SK-N-SH (cell line): ENCODE results near the gene SHPK. TPM values are rescaled to one million over a fixed set of nuclear protein-coding genes. Genes with fewer than 3 reads are reported as not detected.

ENCODE experiments used
- CTCF ChIA-PET: fragments of 300-600, 350-600 bp; formaldehyde crosslinking; extraction: SDS; loops from one replicate; lab custom pipeline; 2021; lab: Yijun Ruan, JAX
- POLR2A ChIA-PET: fragments of 350-600 bp; sonication (Branson Sonifier 250); formaldehyde crosslinking; extraction: SDS; loops from one replicate; lab custom pipeline; 2020; ENCODE audit warnings: antibody characterized with exemption, inconsistent platforms; lab: Yijun Ruan, JAX
- DNase-seq: peaks from one replicate; pipeline ENCODE4 v3.0.0; 2012
- H2AFZ ChIP-seq: fragments of 200-600 bp; sonication (generic); 2 replicates; pipeline ENCODE4 v1.8.1; 2016; ENCODE audit warnings: antibody characterized with exemption, mild to moderate bottlenecking, low read depth
- H3F3A ChIP-seq: fragments of 200-600 bp; sonication (generic); replicated peaks from 2 replicates; pipeline ENCODE3; 2016; ENCODE audit warnings: antibody characterized with exemption, mild to moderate bottlenecking; ENCODE audit not compliant: insufficient read depth
- H3K27ac ChIP-seq, 2 experiments: fragments of 200-500 bp in 1 of 2; fragments of 200-600 bp in 1 of 2; sonication (Bioruptor generic) in 1 of 2; sonication (generic), shearing (Covaris generic) in 1 of 2; 2 replicates each; pipeline versions ENCODE4 v1.5.1 to v1.6.1; 2014 to 2016; ENCODE audit warnings: low read depth in 2 of 2, inconsistent platforms in 1 of 2, low read length in 1 of 2, mild to moderate bottlenecking in 1 of 2, mixed read lengths in 1 of 2
- H3K27me3 ChIP-seq: fragments of 200-600 bp; sonication (generic), shearing (Covaris generic); 2 replicates; pipeline ENCODE4 v1.6.1; 2016; ENCODE audit warnings: mixed run types; ENCODE audit not compliant: insufficient read depth
- H3K36me3 ChIP-seq, 2 experiments: fragments of 200-500 bp in 1 of 2; fragments of 200-600 bp in 1 of 2; sonication (Bioruptor generic) in 1 of 2; sonication (generic) in 1 of 2; replicated peaks in 1 of 2; 2 replicates each; pipeline versions ENCODE3 to v1.5.1; 2014 to 2016; ENCODE audit warnings: low read length in 1 of 2, mild to moderate bottlenecking in 1 of 2; ENCODE audit not compliant: insufficient read depth in 2 of 2, control insufficient read depth in 1 of 2
- H3K4me1 ChIP-seq, 2 experiments: fragments of 200-500 bp in 1 of 2; fragments of 200-600 bp in 1 of 2; sonication (Bioruptor generic) in 1 of 2; sonication (generic), shearing (Covaris generic) in 1 of 2; 2 replicates each; pipeline versions ENCODE4 v1.5.1 to v1.6.1; 2014 to 2016; ENCODE audit warnings: low read depth in 1 of 2, low read length in 1 of 2, mixed run types in 1 of 2; ENCODE audit not compliant: insufficient read depth in 2 of 2, control insufficient read depth in 1 of 2
- H3K4me2 ChIP-seq: fragments of 200-600 bp; sonication (generic), shearing (Covaris generic); 2 replicates; pipeline ENCODE4 v1.6.1; 2017; ENCODE audit warnings: mixed run types
- H3K4me3 ChIP-seq, 2 experiments: fragments of 200-500 bp in 1 of 2; fragments of 200-600 bp in 1 of 2; sonication (Bioruptor generic) in 1 of 2; sonication (generic), shearing (Covaris generic) in 1 of 2; 2 replicates each; pipeline versions ENCODE4 v1.5.1 to v1.8.1; 2014 to 2016; ENCODE audit warnings: low read depth in 2 of 2, inconsistent platforms in 1 of 2, low read length in 1 of 2, mild to moderate bottlenecking in 1 of 2, mixed read lengths in 1 of 2, moderate library complexity in 1 of 2
- H3K79me2 ChIP-seq: fragments of 200-600 bp; sonication (generic); 2 replicates; pipeline ENCODE4 v1.8.1; 2017; ENCODE audit warnings: mild to moderate bottlenecking; ENCODE audit not compliant: insufficient read depth
- H3K9ac ChIP-seq: fragments of 200-600 bp; sonication (generic); 2 replicates; pipeline ENCODE4 v1.6.1; 2017; ENCODE audit warnings: mixed run types
- H3K9me2 ChIP-seq: fragments of 200-600 bp; sonication (generic); 2 replicates; pipeline ENCODE4 v1.6.1; 2017; ENCODE audit warnings: mixed run types
- H3K9me3 ChIP-seq: fragments of 200-600 bp; sonication (generic); 2 replicates; pipeline ENCODE4 v1.6.1; 2017; ENCODE audit warnings: mixed run types, mild to moderate bottlenecking, moderate library complexity
- H4K20me1 ChIP-seq: fragments of 200-600 bp; sonication (generic); 2 replicates; pipeline ENCODE4 v1.6.1; 2017; ENCODE audit warnings: mild to moderate bottlenecking, mixed run types; ENCODE audit not compliant: insufficient read depth
- CHD2 ChIP-seq: fragments of 150-350 bp; IDR thresholded peaks from 2 replicates; pipeline ENCODE4 v1.6.1; 2018; ENCODE audit warnings: low read length; ENCODE audit not compliant: partially characterized antibody
- EZH2phosphoT487 ChIP-seq: fragments of 200-600 bp; sonication (generic); IDR thresholded peaks from 2 replicates; pipeline ENCODE4 v1.6.1; 2017; ENCODE audit warnings: low read depth, mixed run types, mild to moderate bottlenecking, antibody characterized with exemption, moderate library complexity, borderline replicate concordance
- FOXM1 ChIP-seq: IDR thresholded peaks from 2 replicates; pipeline ENCODE4 v1.4.0; 2012; ENCODE audit warnings: low read depth, mild to moderate bottlenecking
- GATA2 ChIP-seq: sonication (generic); formaldehyde crosslinking; IDR thresholded peaks from 2 replicates; pipeline ENCODE4 v1.5.0; 2020; ENCODE audit warnings: mild to moderate bottlenecking, missing genetic modification reagents
- NFIC ChIP-seq: IDR thresholded peaks from 2 replicates; pipeline ENCODE4 v1.4.0; 2012; ENCODE audit warnings: borderline replicate concordance
- NRF1 ChIP-seq: IDR thresholded peaks from 2 replicates; pipeline ENCODE4 v1.6.1; 2012; ENCODE audit warnings: low read depth, mild to moderate bottlenecking, low read length
- REST ChIP-seq: IDR thresholded peaks from 2 replicates; pipeline ENCODE4 v1.6.1; 2012; ENCODE audit warnings: mild to moderate bottlenecking, low read depth, low read length, moderate library complexity
- SMC3 ChIP-seq: IDR thresholded peaks from 2 replicates; pipeline ENCODE4 v1.6.1; 2012; ENCODE audit warnings: low read depth, low read length, improper control_type of control experiment
- WGBS: methylation state at CpG from one replicate; pipeline ENCODE4 v1.1.6; 2017; ENCODE audit warnings: low lambda C conversion rate; 5-methylcytosine and 5-hydroxymethylcytosine counted together
- polyA plus RNA-seq, 3 experiments: library from polyadenylated mRNA; depleted of rRNA; stranded (reverse); fragments of >200 nt; gene quantifications; 2 replicates each; pipeline ENCODE4 v1.2.3, GENCODE V29; 2012
- TF ChIP-seq, protein P1 (sequence below): IDR thresholded peaks from 2 replicates; pipeline ENCODE4; 2012

SHPK gene
- polyA plus RNA-seq, 1 of the 3 experiments (the other 2 are of a cell fraction), result 9.0 TPM

GRCh38 chr17:3669548-3669947, 33.5 kb upstream of the SHPK start:
- POLR2A ChIA-PET, result no interaction called here
- CTCF ChIA-PET, result interaction anchor here (3.1 kb wide), 1 partner anchor 14 kb away, joined by 14 read pairs; no protein-coding TSS in a partner anchor

DNA sequence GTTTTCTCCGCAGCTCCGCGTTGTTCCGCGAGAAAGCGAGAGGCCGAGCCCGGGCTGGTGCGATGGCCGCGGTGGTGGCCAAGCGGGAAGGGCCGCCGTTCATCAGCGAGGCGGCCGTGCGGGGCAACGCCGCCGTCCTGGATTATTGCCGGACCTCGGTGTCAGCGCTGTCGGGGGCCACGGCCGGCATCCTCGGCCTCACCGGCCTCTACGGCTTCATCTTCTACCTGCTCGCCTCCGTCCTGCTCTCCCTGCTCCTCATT, 33.0 kb upstream of the SHPK start:
- CTCF ChIA-PET, result interaction anchor here (3.1 kb wide), 1 partner anchor 14 kb away, joined by 14 read pairs; no protein-coding TSS in a partner anchor

More at GRCh38 chr17:3669548-3669947, 33.5 kb upstream of the SHPK start:
- peak overlapping the region in 1 of 2 experiments; percentile 98; a peak in 1 of 4 replicates for H3K27ac ChIP-seq
- H2AFZ ChIP-seq, result no peak overlapping the region
- peaks cover 8 to 17% of the 10 kb centered on the region in 2 experiments for H3K36me3 ChIP-seq
- no peaks in the 10 kb centered on the region for H3K9me2 ChIP-seq
- H3K4me2 ChIP-seq, result peak overlapping the region; percentile 74
- peaks cover 0 to 20% of the 10 kb centered on the region in 2 experiments; a peak in 1 of 4 replicates for H3K4me1 ChIP-seq
- WGBS, result 49% methylated on average over 12 of the region's 12 CpGs
- no peaks in the 10 kb centered on the region for H3K9me3 ChIP-seq
- H3K79me2 ChIP-seq, result peaks cover 59% of the 10 kb centered on the region
- H3K27me3 ChIP-seq, result no peaks in the 10 kb centered on the region
- peaks cover 9% of the 10 kb centered on the region for H3F3A ChIP-seq
- peak overlapping the region; percentile 91 to 96 for H3K4me3 ChIP-seq
- DNase-seq, result no peak
- TF ChIP-seq GATA2 (no peak), EZH2phosphoT487 (no peak), CHD2 (no peak), FOXM1 (no peak), NRF1 (no peak), REST (no peak)
- TF ChIP-seq, protein P1, sequence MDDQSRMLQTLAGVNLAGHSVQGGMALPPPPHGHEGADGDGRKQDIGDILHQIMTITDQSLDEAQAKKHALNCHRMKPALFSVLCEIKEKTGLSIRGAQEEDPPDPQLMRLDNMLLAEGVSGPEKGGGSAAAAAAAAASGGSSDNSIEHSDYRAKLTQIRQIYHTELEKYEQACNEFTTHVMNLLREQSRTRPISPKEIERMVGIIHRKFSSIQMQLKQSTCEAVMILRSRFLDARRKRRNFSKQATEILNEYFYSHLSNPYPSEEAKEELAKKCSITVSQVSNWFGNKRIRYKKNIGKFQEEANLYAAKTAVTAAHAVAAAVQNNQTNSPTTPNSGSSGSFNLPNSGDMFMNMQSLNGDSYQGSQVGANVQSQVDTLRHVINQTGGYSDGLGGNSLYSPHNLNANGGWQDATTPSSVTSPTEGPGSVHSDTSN, result no peak
- H4K20me1 ChIP-seq, result peaks cover 29% of the 10 kb centered on the region
- peak overlapping the region; percentile 100 for H3K9ac ChIP-seq

More for the DNA sequence above, 33.0 kb upstream of the SHPK start:
- H2AFZ ChIP-seq, result peak overlapping the region; percentile 79; the same call in 1 of the 2 replicates
- H3K27ac ChIP-seq, result peak overlapping the region; percentile 80 to 98
- POLR2A ChIA-PET, result no interaction called here
- H3K9ac ChIP-seq, result peak overlapping the region; percentile 100
- TF ChIP-seq NFIC (0 out of 2 replicates have a peak, but pooled peaks have one; percentile 0), SMC3 (no peak)
- peaks cover 62% of the 10 kb centered on the region for H3K79me2 ChIP-seq
- H3K4me3 ChIP-seq, result peak overlapping the region; percentile 91 to 96
- H3K36me3 ChIP-seq, result peaks cover 14 to 17% of the 10 kb centered on the region in 2 experiments
- peaks cover 0 to 20% of the 10 kb centered on the region in 2 experiments; a peak in 1 of 4 replicates for H3K4me1 ChIP-seq
- H3K27me3 ChIP-seq, result no peaks in the 10 kb centered on the region
- H3K4me2 ChIP-seq, result peak overlapping the region; percentile 74
- no peaks in the 10 kb centered on the region for H3K9me3 ChIP-seq
- 5% methylated on average over 4 of the region's 32 CpGs for WGBS
- peaks cover 34% of the 10 kb centered on the region for H4K20me1 ChIP-seq
- no peak for DNase-seq
- peaks cover 13% of the 10 kb centered on the region for H3F3A ChIP-seq
- H3K9me2 ChIP-seq, result no peaks in the 10 kb centered on the region
